Subcutaneous abdominal adipose tissue (tissue), 5 donors: ENCODE results near the gene NSG1.

ENCODE experiments used
- H3K27ac ChIP-seq: one replicate; pipeline ENCODE4 v1.7.0; 2013; ENCODE audit warnings: low read depth, mild to moderate bottlenecking, inconsistent platforms, low read length, moderate library complexity
- H3K27me3 ChIP-seq, 5 donors: one replicate each; pipeline ENCODE4 v1.7.0; 2013; ENCODE audit warnings: low read length in 5 of 5, inconsistent platforms in 1 of 5; ENCODE audit not compliant: control insufficient read depth in 5 of 5, insufficient read depth in 4 of 5
- H3K36me3 ChIP-seq, 5 donors: one replicate each; pipeline ENCODE4 v1.7.0; 2013; ENCODE audit warnings: low read length in 5 of 5; ENCODE audit not compliant: control insufficient read depth in 5 of 5, insufficient read depth in 5 of 5
- H3K4me1 ChIP-seq, 5 donors: one replicate each; pipeline ENCODE4 v1.7.0; 2013; ENCODE audit warnings: low read length in 5 of 5, mild to moderate bottlenecking in 3 of 5, moderate library complexity in 1 of 5; ENCODE audit not compliant: control insufficient read depth in 5 of 5, insufficient read depth in 5 of 5
- H3K4me3 ChIP-seq, 5 donors: one replicate each; pipeline ENCODE4 v1.7.0; 2013; ENCODE audit warnings: low read length in 5 of 5, low read depth in 1 of 5
- H3K9ac ChIP-seq, 5 donors: one replicate each; pipeline ENCODE4 v1.7.0; 2013; ENCODE audit warnings: low read length in 5 of 5, mild to moderate bottlenecking in 4 of 5, moderate library complexity in 3 of 5
- H3K9me3 ChIP-seq, 5 donors: one replicate each; pipeline ENCODE4 v1.7.0; 2013; ENCODE audit warnings: low read length in 5 of 5; ENCODE audit not compliant: control insufficient read depth in 5 of 5
- donor health status: healthy.
- donor health status: healthy.
- donor health status: healthy.
- donor health status: healthy.
- donor health status: healthy.

NSG1 gene

GRCh38 chr4:4430492-4431195 is 43.7 kb downstream of the NSG1 start:
- H3K27ac ChIP-seq: no peak overlapping the region
- no peak overlapping the region for H3K4me3 ChIP-seq
- H3K4me1 ChIP-seq: no peaks in the 10 kb centered on the region
- no peak overlapping the region for H3K9ac ChIP-seq
- H3K27me3 ChIP-seq: no peaks in the 10 kb centered on the region
- no peaks in the 10 kb centered on the region for H3K9me3 ChIP-seq
- H3K36me3 ChIP-seq: peaks cover 10 to 68% (median 43%) of the 10 kb centered on the region in 5 donors

DNA sequence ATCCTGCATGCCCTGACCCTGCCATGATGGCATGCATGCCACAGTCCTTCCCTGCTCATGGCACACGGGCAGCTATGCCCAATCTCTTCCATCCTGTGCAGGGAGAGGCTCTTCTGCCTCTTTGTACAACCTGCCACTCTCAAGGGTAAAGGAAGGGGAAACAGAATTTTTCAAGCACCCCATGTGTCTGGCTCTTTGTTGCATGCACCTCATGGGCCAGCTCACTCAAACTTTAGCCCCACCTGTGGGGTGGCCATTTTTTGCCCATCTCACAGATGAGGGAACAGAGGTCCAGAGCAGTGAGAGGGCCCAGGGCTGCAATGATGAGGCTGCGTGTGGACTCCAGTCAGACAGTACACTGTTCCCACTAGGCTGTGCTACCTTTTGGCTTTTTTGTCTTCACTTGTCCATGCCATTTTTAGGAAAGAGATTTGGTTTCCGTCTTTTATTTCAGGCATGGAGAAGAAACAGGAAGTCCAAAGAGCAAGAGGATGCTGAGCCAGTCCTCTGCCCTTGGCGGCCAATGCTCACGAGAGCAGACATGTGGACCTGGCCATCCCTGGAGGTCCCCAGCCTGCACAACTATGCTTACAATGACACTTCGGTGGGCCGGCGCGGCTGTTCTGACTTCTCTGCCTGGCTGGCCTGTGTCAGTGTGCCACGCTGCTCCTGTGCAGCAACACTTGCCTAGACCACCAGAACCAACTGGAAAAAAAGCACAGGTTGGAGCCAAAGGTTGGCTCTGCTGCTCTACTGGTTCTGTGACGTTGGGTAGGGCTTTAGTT is 45.6 kb downstream of the NSG1 start:
- Histone ChIP-seq H3K36me3 (peaks cover 15 to 65% (median 40%) of the 10 kb centered on the region in 5 donors), H3K9me3 (no peaks in the 10 kb centered on the region), H3K27ac (no peak overlapping the region), H3K9ac (no peak overlapping the region), H3K4me3 (no peak overlapping the region), H3K27me3 (no peaks in the 10 kb centered on the region), H3K4me1 (no peaks in the 10 kb centered on the region)

GRCh38 chr4:4433941-4434340 is 47.0 kb downstream of the NSG1 start:
- no peak overlapping the region for H3K9ac ChIP-seq
- H3K27ac ChIP-seq: no peak overlapping the region
- no peak overlapping the region for H3K4me3 ChIP-seq
- no peaks in the 10 kb centered on the region for H3K27me3 ChIP-seq
- H3K36me3 ChIP-seq: peaks cover 15 to 64% (median 42%) of the 10 kb centered on the region in 5 donors
- no peaks in the 10 kb centered on the region for H3K4me1 ChIP-seq
- no peaks in the 10 kb centered on the region for H3K9me3 ChIP-seq

GRCh38 chr4:4436244-4436823 is 49.4 kb downstream of the NSG1 start:
- H3K27me3 ChIP-seq: no peaks in the 10 kb centered on the region
- H3K9ac ChIP-seq: no peak overlapping the region
- H3K36me3 ChIP-seq: peaks cover 15 to 55% (median 45%) of the 10 kb centered on the region in 5 donors
- no peak overlapping the region for H3K27ac ChIP-seq
- H3K9me3 ChIP-seq: no peaks in the 10 kb centered on the region
- no peaks in the 10 kb centered on the region for H3K4me1 ChIP-seq
- no peak overlapping the region for H3K4me3 ChIP-seq

GRCh38 chr4:4437798-4438470 is 51.0 kb downstream of the NSG1 start:
- Histone ChIP-seq H3K27ac (no peak overlapping the region), H3K9me3 (no peaks in the 10 kb centered on the region), H3K4me1 (no peaks in the 10 kb centered on the region), H3K36me3 (peaks cover 15 to 39% (median 29%) of the 10 kb centered on the region in 5 donors), H3K27me3 (no peaks in the 10 kb centered on the region), H3K9ac (no peak overlapping the region), H3K4me3 (no peak overlapping the region)

- no peaks in the 10 kb centered on the region for H3K9me3 ChIP-seq
- no peaks in the 10 kb centered on the region for H3K27me3 ChIP-seq
- no peak overlapping the region for H3K27ac ChIP-seq
- peaks cover 13 to 34% (median 26%) of the 10 kb centered on the region in 5 donors for H3K36me3 ChIP-seq
- H3K4me3 ChIP-seq: no peak overlapping the region
- peaks cover 0 to 5% (median 0%) of the 10 kb centered on the region in 5 donors for H3K4me1 ChIP-seq
- H3K9ac ChIP-seq: no peak overlapping the region
Observed at GRCh38 chr4:4438891-4439290, 52.0 kb downstream of the NSG1 start.

DNA sequence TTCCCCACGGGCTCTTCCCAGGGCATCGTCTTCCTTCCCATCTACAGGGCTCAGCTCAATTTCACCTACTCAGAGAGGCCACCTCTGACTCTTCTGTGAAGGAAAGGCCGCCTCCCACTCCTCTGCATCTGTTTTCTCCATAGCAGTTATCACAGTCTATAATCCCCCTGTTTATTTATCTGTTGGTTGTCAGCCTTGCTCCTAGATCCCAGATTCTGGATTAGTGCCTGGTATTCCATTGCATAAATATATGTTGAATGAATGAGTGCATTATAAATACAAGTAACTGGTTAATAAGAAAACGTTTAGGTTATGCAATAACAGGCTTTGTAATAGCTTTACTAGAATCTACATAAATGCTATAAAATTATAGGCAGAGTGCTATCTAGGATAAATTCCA is 52.9 kb downstream of the NSG1 start:
- Histone ChIP-seq H3K9me3 (no peaks in the 10 kb centered on the region), H3K36me3 (peaks cover 9 to 30% (median 23%) of the 10 kb centered on the region in 5 donors), H3K4me3 (no peak overlapping the region), H3K9ac (no peak overlapping the region), H3K27ac (no peak overlapping the region), H3K4me1 (peaks cover 0 to 7% (median 0%) of the 10 kb centered on the region in 5 donors), H3K27me3 (no peaks in the 10 kb centered on the region)

- peaks cover 6 to 27% (median 20%) of the 10 kb centered on the region in 5 donors for H3K36me3 ChIP-seq
- H3K27ac ChIP-seq: no peak overlapping the region
- H3K4me3 ChIP-seq: no peak overlapping the region
- peaks cover 0 to 7% (median 0%) of the 10 kb centered on the region in 5 donors for H3K4me1 ChIP-seq
- no peaks in the 10 kb centered on the region for H3K27me3 ChIP-seq
- H3K9ac ChIP-seq: no peak overlapping the region
- H3K9me3 ChIP-seq: no peaks in the 10 kb centered on the region
Observed at GRCh38 chr4:4440333-4441061, 53.6 kb downstream of the NSG1 start.

DNA sequence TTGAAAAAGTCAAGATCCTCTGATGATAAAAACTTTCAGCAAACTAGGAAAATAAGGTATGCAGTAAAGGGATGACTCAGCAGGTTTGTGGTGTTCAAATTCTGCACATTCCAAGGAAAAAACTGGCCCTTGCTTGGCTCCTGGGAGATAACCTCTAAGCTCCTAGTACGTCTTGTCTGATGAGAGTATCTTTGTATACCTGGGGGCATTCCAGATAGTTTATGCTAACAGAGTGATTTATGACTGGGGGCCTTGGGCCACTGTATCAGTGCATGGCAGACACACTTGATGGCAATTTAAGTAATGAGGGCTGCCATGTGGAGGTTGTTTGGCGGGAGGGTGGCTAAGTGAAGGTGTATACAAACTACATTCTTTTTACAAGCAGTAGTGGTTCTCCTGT is 56.9 kb downstream of the NSG1 start:
- Histone ChIP-seq H3K9ac (no peak overlapping the region), H3K9me3 (no peaks in the 10 kb centered on the region), H3K4me3 (no peak overlapping the region), H3K27me3 (no peaks in the 10 kb centered on the region), H3K27ac (no peak overlapping the region), H3K36me3 (peaks cover 0 to 5% (median 0%) of the 10 kb centered on the region in 5 donors), H3K4me1 (peaks cover 0 to 7% (median 0%) of the 10 kb centered on the region in 5 donors)
